Endothelial cell of umbilical vein (primary cell): Measurements from ENCODE around the gene NRXN3. TPM values are rescaled to one million over a fixed set of nuclear protein-coding genes. Genes with fewer than 3 reads are reported as not detected.

ENCODE experiments used
- BruUV-seq: library from RNA; stranded (reverse); fragments of 400-500 nt; replicated peaks from 2 replicates; lab custom pipeline; 2021; lab: Mats Ljungman, UMichigan
- CTCF ChIA-PET: fragments of 300-600, 350-600 bp; sonication (Branson Sonifier 250); formaldehyde crosslinking; loops from one replicate; lab custom pipeline; 2021; ENCODE audit warnings: antibody characterized with exemption, inconsistent platforms; lab: Charles Lee
- POLR2A ChIA-PET: fragments of 300-600, 350-600 bp; sonication (Branson Sonifier 250); formaldehyde crosslinking; loops from one replicate; lab custom pipeline; 2021; ENCODE audit warnings: antibody characterized with exemption, inconsistent platforms; lab: Charles Lee
- DNase-seq: peaks from one replicate; pipeline ENCODE4 v3.0.0-alpha.2; 2011; ENCODE audit warnings: low read depth, low spot score
- FAIRE-seq: peaks from 2 replicates; lab custom pipeline; 2011; peaks lifted over from hg19 to GRCh38; lab: Jason Lieb, UNC
- H2AFZ ChIP-seq: 2 replicates; pipeline ENCODE4 v1.6.0; 2012; ENCODE audit warnings: low read depth, low read length, control low read depth, inconsistent platforms
- H3K27ac ChIP-seq: 2 replicates; pipeline ENCODE4 v1.5.1; 2011; ENCODE audit warnings: low read depth, mild to moderate bottlenecking, control low read depth, low read length, moderate library complexity; ENCODE audit not compliant: insufficient read depth
- H3K27me3 ChIP-seq, 2 experiments: 2 replicates each; pipeline versions ENCODE4 v1.6.0 to v1.6.1; 2011; ENCODE audit warnings: low read length in 2 of 2, mixed read lengths in 1 of 2; ENCODE audit not compliant: control insufficient read depth in 2 of 2, insufficient read depth in 2 of 2
- H3K36me3 ChIP-seq, 2 experiments: 2 replicates in 1 of 2; 3 replicates in 1 of 2; pipeline ENCODE4 v1.5.1; 2011; ENCODE audit warnings: low read length in 2 of 2, mild to moderate bottlenecking in 1 of 2, moderate library complexity in 1 of 2; ENCODE audit not compliant: control insufficient read depth in 2 of 2, insufficient read depth in 2 of 2; ENCODE audit errors: extremely low read depth in 1 of 2
- H3K4me1 ChIP-seq: 3 replicates; pipeline ENCODE4 v1.5.1; 2011; ENCODE audit warnings: mild to moderate bottlenecking, low read length; ENCODE audit not compliant: control insufficient read depth, insufficient read depth; ENCODE audit errors: extremely low read depth
- H3K4me2 ChIP-seq: 2 replicates; pipeline ENCODE4 v1.6.1; 2011; ENCODE audit warnings: low read length, control low read depth, mixed read lengths; ENCODE audit not compliant: insufficient read depth
- H3K4me3 ChIP-seq, 3 experiments: fragments of 200-600 bp in 1 of 3; sonication (generic), shearing (Covaris generic) in 1 of 3; replicated peaks in 1 of 3; 2 replicates each; pipeline ENCODE4 v1.5.1; 2011 to 2016; ENCODE audit warnings: control low read depth in 3 of 3, low read length in 3 of 3, mild to moderate bottlenecking in 2 of 3, inconsistent platforms in 1 of 3, low read depth in 1 of 3, moderate library complexity in 1 of 3; ENCODE audit not compliant: insufficient read depth in 1 of 3
- H3K79me2 ChIP-seq: 2 replicates; pipeline ENCODE4 v1.6.0; 2012; ENCODE audit warnings: low read length, inconsistent platforms; ENCODE audit not compliant: control insufficient read depth, insufficient read depth
- H3K9ac ChIP-seq: replicated peaks from 2 replicates; pipeline ENCODE3; 2011; ENCODE audit warnings: low read length, control low read depth; ENCODE audit not compliant: insufficient read depth; ENCODE audit errors: extremely low read depth
- H3K9me1 ChIP-seq: replicated peaks from 3 replicates; pipeline ENCODE4 v1.6.0; 2011; ENCODE audit warnings: mild to moderate bottlenecking, low read length; ENCODE audit not compliant: control insufficient read depth, insufficient read depth; ENCODE audit errors: extremely low read depth
- H3K9me3 ChIP-seq: replicated peaks from 2 replicates; pipeline ENCODE4 v1.5.1; 2012; ENCODE audit warnings: low read length, inconsistent platforms; ENCODE audit not compliant: control insufficient read depth, insufficient read depth
- H4K20me1 ChIP-seq: replicated peaks from 2 replicates; pipeline ENCODE3; 2011; ENCODE audit warnings: mild to moderate bottlenecking, low read length; ENCODE audit not compliant: control insufficient read depth, insufficient read depth; ENCODE audit errors: extremely low read depth
- CTCF ChIP-seq, 2 donors: IDR thresholded peaks; 1 replicate in 1 of 2; 2 replicates in 1 of 2; pipeline ENCODE4 v1.5.1; 2011; ENCODE audit warnings: low read length in 2 of 2, mild to moderate bottlenecking in 2 of 2, moderate library complexity in 2 of 2, control low read depth in 1 of 2, inconsistent platforms in 1 of 2, low read depth in 1 of 2; ENCODE audit not compliant: insufficient read depth in 1 of 2; ENCODE audit errors: extremely low read depth in 1 of 2
- EZH2 ChIP-seq: IDR thresholded peaks from 2 replicates; pipeline ENCODE4 v1.6.1; 2012; ENCODE audit warnings: borderline replicate concordance, low read depth, mild to moderate bottlenecking, moderate library complexity, low read length, inconsistent platforms; ENCODE audit not compliant: severe bottlenecking
- GATA2 ChIP-seq: IDR thresholded peaks from 2 replicates; pipeline ENCODE4 v1.7.0; 2011; ENCODE audit warnings: low read depth, mild to moderate bottlenecking, moderate library complexity, mixed read lengths, low read length; ENCODE audit not compliant: insufficient read length, insufficient read depth
- MAX ChIP-seq: IDR thresholded peaks from 2 replicates; pipeline ENCODE4 v1.6.1; 2011; ENCODE audit not compliant: insufficient read depth, insufficient read length
- MYC ChIP-seq: IDR thresholded peaks from one replicate; pipeline ENCODE4 v1.6.1; 2011; ENCODE audit warnings: mild to moderate bottlenecking, low read depth, low read length
- dilution Hi-C: fragments of 300-500 bp; cut with MboI; formaldehyde crosslinking; loops from one replicate; pipeline ENCODE4 v1.15.0; 2019; ENCODE audit warnings: low sequenced_read_pairs; ENCODE audit not compliant: extremely low pct_ligation_motif_present
- intact Hi-C: fragments of 100-400 bp; cut with micrococcal nuclease; formaldehyde crosslinking; loops from one replicate; pipeline ENCODE4 v1.10.0; 2022
- polyA plus RNA-seq, 4 experiments: library from polyadenylated mRNA; depleted of rRNA in 3 of 4; stranded (reverse) in 3 of 4; unstranded in 1 of 4; fragments of >200 nt; gene quantifications; 2 replicates each; pipeline versions ENCODE4 v1.2.1 to v1.2.3, GENCODE V29; 2011 to 2012; ENCODE audit warnings: missing spikeins in 1 of 4
- total RNA-seq: library from RNA; stranded (reverse); gene quantifications from 2 replicates; pipeline ENCODE4 v1.2.3, GENCODE V29; 2021

Gene NRXN3
- total and polyA plus RNA-seq, 2 donors (not counting 3 experiments of a cell fraction or from before 2014, with no cell fraction given) = 0.72 to 4.2 TPM

GRCh38 chr14:79246173-79246572 lies 1076.0 kb downstream of the NRXN3 start:
- TF ChIP-seq CTCF (IDR thresholded peaks at IDR 0.05; ENCODE audit: extremely low read depth in 1 of 2, insufficient read depth in 1 of 2, low read depth in 1 of 2, low read length in 2 of 2) (no peak), EZH2 (no peak), MAX (no peak)
- Histone ChIP-seq H3K4me1 (no peaks in the 10 kb centered on the region), H3K36me3 (no peaks in the 10 kb centered on the region), H4K20me1 (no peaks in the 10 kb centered on the region), H3K4me2 (no peak overlapping the region), H3K9me1 (no peaks in the 10 kb centered on the region), H3K27me3 (no peaks in the 10 kb centered on the region), H3K27ac (no peak overlapping the region), H3K9ac (no peak overlapping the region), H3K9me3 (no peaks in the 10 kb centered on the region), H3K79me2 (no peaks in the 10 kb centered on the region), H2AFZ (no peak overlapping the region), H3K4me3 (no peak overlapping the region)
- ChIA-PET CTCF (interaction anchor here (0.8 kb wide), 1 partner anchor 10 kb away, joined by 3 read pairs; no protein-coding TSS in a partner anchor), POLR2A (no interaction called here)
- FAIRE-seq (no peak), DNase-seq (no peak)
- dilution Hi-C loops (no loop called here), intact Hi-C loops (no loop called here)
- BruUV-seq = no TSS peak

- Histone ChIP-seq H3K27ac (no peak overlapping the region), H3K9me3 (no peaks in the 10 kb centered on the region), H3K4me1 (no peaks in the 10 kb centered on the region), H3K79me2 (no peaks in the 10 kb centered on the region), H2AFZ (no peak overlapping the region), H3K9ac (no peak overlapping the region), H3K27me3 (no peaks in the 10 kb centered on the region), H3K4me3 (no peak overlapping the region), H4K20me1 (no peaks in the 10 kb centered on the region), H3K9me1 (no peaks in the 10 kb centered on the region), H3K4me2 (no peak overlapping the region), H3K36me3 (no peaks in the 10 kb centered on the region)
- dilution Hi-C loops (no loop called here), intact Hi-C loops (no loop called here)
- ChIA-PET POLR2A (no interaction called here), CTCF (interaction anchor here (1.0 kb wide), 1 partner anchor 11 kb away, joined by 3 read pairs; no protein-coding TSS in a partner anchor)
- BruUV-seq = no TSS peak
- FAIRE-seq = no peak
- no peak for DNase-seq
- TF ChIP-seq MYC (no peak), CTCF (IDR thresholded peaks at IDR 0.05; ENCODE audit: extremely low read depth in 1 of 2, insufficient read depth in 1 of 2, low read depth in 1 of 2, low read length in 2 of 2) (no peak), MAX (no peak), GATA2 (no peak), EZH2 (no peak)
Measured at GRCh38 chr14:79248126-79248525, 1078.0 kb downstream of the NRXN3 start.
